GM13977 (cell line): ENCODE results near the gene SCFD1.
"Not testable (repeated sequence)": the region's sequence is repeated elsewhere in the genome, so short reads cannot be mapped to it uniquely, and the experiment has no call there.

Source experiments
- DNase-seq: peaks from one replicate; pipeline ENCODE4 v3.0.0; 2012; ENCODE audit warnings: low spot score
- in situ Hi-C: fragments of 300-500 bp; cut with MboI; formaldehyde crosslinking; loops from one replicate; pipeline ENCODE4 v1.12.0; 2022; ENCODE audit warnings: low sequenced_read_pairs, low pct_unique_long_range_greater_than_20kb, mixed read lengths, inconsistent platforms; ENCODE audit not compliant: unreplicated experiment
- TF ChIP-seq, protein P1 (sequence below): IDR thresholded peaks from 2 replicates; pipeline ENCODE4 v1.5.1; 2012; ENCODE audit warnings: mild to moderate bottlenecking, control low read depth; ENCODE audit not compliant: insufficient read depth; ENCODE audit errors: extremely low read depth, missing control alignments

SCFD1 gene

DNA sequence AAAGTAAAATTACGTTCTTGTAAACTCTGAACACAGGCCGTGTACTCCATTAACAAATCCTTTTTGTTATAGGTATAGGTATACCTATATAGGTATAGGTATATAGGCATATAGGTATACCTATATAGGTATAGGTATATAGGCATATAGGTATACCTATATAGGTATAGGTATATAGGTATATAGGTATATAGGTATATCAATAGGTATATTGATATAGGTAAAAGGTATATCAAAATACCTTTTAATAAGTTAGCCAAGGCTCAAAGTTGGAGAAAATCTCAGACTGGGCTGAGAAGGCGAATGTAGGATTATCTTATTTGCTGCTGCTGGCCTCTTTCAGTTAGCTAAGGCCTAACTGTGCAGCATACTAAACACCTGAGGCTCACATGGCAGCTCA lies 3.4 kb downstream of the SCFD1 start:
- in situ Hi-C loops: no loop called here
- no peak for DNase-seq
- TF ChIP-seq, protein P1, sequence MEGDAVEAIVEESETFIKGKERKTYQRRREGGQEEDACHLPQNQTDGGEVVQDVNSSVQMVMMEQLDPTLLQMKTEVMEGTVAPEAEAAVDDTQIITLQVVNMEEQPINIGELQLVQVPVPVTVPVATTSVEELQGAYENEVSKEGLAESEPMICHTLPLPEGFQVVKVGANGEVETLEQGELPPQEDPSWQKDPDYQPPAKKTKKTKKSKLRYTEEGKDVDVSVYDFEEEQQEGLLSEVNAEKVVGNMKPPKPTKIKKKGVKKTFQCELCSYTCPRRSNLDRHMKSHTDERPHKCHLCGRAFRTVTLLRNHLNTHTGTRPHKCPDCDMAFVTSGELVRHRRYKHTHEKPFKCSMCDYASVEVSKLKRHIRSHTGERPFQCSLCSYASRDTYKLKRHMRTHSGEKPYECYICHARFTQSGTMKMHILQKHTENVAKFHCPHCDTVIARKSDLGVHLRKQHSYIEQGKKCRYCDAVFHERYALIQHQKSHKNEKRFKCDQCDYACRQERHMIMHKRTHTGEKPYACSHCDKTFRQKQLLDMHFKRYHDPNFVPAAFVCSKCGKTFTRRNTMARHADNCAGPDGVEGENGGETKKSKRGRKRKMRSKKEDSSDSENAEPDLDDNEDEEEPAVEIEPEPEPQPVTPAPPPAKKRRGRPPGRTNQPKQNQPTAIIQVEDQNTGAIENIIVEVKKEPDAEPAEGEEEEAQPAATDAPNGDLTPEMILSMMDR: no peak

DNA sequence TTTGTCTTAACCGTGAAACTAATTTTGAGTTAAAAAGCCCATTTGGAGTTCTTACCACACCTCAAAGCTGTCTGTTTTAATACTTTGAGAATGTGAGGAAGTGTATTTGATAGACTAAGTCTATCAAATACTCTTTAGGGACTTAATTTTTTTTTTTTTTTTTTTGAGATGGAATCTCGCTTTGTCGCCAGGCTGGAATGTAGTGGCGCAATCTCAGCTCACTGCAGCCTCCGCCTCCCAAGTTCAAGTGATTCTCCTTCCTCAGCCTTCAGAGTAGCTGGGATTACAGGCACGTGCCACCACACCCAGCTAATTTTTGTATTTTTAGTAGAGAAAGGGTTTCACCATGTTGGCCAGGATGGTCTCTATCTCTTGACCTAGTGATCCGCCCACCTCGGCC lies 7.3 kb downstream of the SCFD1 start:
- in situ Hi-C loops, DNase-seq: not testable (repeated sequence)

DNA sequence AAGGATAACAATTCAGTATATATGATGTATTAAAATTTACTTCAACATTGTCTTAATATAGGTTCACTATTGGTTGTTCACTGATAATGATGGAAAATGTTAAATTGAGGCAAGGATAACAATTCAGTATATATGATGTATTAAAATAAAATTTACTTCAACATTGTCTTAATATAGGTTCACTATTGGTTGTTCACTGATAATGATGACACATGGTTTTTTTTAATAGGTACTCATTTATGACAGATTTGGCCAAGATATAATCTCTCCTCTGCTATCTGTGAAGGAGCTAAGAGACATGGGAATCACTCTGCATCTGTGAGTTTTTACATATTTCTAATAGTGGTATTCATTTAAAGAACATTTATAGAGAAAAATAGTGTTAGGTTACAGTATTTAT lies 8.1 kb downstream of the SCFD1 start:
- in situ Hi-C loops: no loop called here
- no peak for DNase-seq
- TF ChIP-seq, protein P1: no peak

DNA sequence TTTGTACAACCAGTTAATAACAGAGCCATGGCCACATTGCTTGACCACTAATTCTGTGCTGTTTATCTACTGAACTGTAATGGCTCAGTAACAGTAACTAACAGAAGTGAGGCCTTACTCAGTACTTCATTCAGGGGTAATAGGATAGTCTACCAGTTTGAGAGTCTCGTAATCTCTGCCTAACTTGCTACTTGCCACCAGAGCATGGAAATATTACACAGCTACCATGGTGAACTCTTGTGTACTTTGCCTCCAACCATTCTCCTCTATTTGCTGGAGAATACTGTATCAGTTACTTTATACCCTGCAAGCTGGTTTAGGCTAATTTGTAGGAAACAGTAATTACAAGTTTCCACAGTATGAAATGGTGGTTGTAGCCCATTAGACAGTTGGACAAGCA lies 10.6 kb downstream of the SCFD1 start:
- in situ Hi-C loops: no loop called here
- no peak for DNase-seq
- TF ChIP-seq, protein P1: no peak

DNA sequence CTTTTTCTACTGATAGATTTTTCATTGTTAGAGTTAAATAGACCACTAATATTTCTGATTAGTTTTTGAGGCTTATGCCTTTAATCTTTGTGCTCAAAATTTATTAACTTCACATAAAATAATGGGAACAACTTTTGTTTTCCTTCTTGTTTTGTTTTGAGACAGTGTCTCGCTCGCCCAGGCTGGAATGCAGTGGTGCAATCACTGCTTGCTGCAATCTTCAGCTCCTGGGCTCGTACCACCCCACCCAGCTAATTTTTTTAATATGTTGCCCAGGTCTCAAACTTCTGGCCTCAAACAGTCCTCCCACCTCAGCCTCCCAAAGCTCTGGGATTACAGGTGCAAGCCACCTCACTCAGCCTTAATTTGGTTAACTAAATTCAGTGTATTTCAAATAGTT lies 16.8 kb downstream of the SCFD1 start:
- no peak for DNase-seq
- TF ChIP-seq, protein P1: no peak
- in situ Hi-C loops: no loop called here

DNA sequence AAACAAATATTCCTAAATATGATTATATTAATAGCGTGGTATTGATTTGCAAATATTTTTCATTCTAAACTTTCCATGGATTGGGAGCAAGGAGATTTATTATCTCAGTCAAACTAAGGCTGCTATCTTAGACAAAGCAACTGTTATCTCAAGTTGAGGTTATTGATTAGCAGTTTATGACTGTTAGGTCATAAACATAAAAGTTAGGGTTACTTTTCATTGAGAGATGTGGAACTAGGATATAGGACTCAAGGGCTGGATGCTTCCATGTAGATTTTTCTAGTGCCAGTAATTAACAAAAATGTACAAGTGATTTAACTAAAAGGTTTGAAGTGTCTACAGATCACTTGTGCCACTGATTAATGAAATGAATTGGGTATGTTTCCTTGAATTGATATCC lies 19.1 kb downstream of the SCFD1 start:
- TF ChIP-seq, protein P1: no peak
- DNase-seq: no peak
- in situ Hi-C loops: no loop called here

DNA sequence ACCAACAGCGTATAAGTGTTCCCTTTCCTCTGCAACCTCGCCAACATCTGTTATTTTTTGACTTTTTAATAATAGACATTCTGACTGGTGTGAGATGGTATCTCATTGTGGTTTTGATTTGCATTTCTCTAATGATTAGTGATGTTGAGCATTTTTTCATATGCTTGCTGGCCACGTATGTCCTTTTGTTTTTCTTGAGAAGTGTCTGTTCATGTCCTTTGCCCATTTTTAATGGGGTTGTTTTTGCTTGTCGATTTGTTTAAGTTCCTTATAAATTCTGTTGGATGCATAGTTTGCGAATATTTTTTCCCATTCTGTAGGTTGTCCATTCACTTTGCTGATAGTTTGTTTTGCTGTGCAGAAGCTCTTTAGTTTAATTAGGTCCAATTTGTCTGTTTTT lies 22.3 kb downstream of the SCFD1 start:
- in situ Hi-C loops, DNase-seq: not testable (repeated sequence)

DNA sequence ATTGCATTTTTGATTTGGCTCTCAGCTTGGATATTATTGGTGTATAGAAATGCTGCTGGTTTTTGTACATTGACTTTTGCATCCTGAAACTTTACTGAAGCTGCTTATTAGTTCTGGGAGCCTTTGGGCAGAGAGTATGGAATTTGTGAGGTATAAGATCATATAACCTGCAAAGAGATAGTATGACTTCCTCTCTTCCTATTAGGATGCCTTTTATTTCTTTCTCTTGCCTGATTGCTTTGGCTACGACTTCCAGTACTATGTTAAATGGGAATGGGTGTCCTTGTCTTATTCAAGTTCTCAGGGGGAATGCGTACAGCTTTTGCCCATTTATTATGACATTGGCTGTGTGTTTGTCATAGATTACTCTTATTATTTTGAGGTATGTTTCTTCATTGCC lies 23.5 kb downstream of the SCFD1 start:
- in situ Hi-C loops: no loop called here
- DNase-seq: no peak
- TF ChIP-seq, protein P1: no peak
